Brain microvascular endothelial cell (primary cell): ENCODE data around the gene KLLN.
"Not testable (repeated sequence)": the region's sequence is repeated elsewhere in the genome, so short reads cannot be mapped to it uniquely, and the experiment has no call there.

Experiments
- DNase-seq: peaks from one replicate; pipeline ENCODE4 v3.0.0-alpha.2; 2020
- H3K27ac ChIP-seq: fragments of 250-450 bp; sonication (Bioruptor Pico); 2 replicates; pipeline ENCODE4 v1.5.1; 2020; ENCODE audit warnings: mild to moderate bottlenecking, moderate library complexity
- H3K27me3 ChIP-seq: fragments of 250-450 bp; sonication (Bioruptor Pico); replicated peaks from 2 replicates; pipeline ENCODE4 v1.5.1; 2020; ENCODE audit warnings: mild to moderate bottlenecking
- H3K36me3 ChIP-seq: fragments of 250-450 bp; sonication (Bioruptor Pico); replicated peaks from 2 replicates; pipeline ENCODE4 v1.5.1; 2020; ENCODE audit warnings: mild to moderate bottlenecking
- H3K4me3 ChIP-seq: 2 replicates; pipeline ENCODE4 v1.5.1; 2011; ENCODE audit warnings: low read depth, mild to moderate bottlenecking, control low read depth, low read length, moderate library complexity
- in situ Hi-C: cut with HindIII; loops from 2 replicates; pipeline ENCODE4 v1.10.0; 2017; ENCODE audit warnings: low sequenced_read_pairs, low pct_ligation_motif_present
- TF ChIP-seq, protein P1 (sequence below): IDR thresholded peaks from 2 replicates; pipeline ENCODE4 v1.5.1; 2011; ENCODE audit warnings: low read depth, mild to moderate bottlenecking, moderate library complexity, low read length, control low read depth, inconsistent platforms; ENCODE audit errors: missing control alignments

The KLLN gene

DNA sequence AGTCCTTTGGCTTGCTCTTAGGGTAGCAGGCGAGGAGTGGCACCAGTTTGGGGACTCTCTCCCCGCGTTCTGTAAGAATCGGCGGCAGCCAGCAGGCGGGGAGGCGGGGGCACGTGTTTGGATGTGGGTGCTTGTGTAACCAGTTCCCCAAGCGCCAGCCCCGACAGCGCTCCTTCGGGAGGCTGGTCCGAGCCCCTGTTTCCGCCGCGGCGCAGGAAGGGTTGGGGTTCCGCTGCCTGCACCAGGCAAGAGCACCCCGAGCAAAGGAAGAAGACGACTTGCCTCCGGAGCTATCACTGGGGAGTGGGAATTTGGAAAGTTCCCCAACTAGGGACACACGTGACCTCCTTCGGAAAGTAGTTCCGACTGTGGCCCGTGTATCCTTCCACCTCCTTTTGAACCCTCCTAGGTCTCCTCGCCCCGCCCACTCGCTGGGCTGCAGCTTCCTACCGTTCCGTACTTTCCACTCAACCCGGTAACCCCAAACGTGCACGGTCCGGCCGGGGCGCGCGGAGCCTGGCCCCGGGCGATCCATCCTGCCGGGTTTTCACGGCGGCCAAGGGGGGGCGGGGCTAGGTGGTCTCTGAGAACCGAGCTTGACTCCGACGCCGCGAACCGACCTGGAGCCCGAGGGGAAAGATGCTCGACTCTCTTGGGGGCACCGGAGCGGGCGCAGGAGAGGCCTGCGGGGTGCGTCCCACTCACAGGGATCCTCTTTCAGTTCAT, 1.2 kb downstream of the KLLN start:
- H3K27me3 ChIP-seq: no peaks in the 10 kb centered on the region
- in situ Hi-C loops: loop anchor here (25.0 kb wide), 2 partner anchors 525 to 700 kb away; no protein-coding TSS in a partner anchor
- peaks cover 2% of the 10 kb centered on the region for H3K36me3 ChIP-seq
- peak overlapping the region; percentile 89 for H3K4me3 ChIP-seq
- TF ChIP-seq, protein P1, sequence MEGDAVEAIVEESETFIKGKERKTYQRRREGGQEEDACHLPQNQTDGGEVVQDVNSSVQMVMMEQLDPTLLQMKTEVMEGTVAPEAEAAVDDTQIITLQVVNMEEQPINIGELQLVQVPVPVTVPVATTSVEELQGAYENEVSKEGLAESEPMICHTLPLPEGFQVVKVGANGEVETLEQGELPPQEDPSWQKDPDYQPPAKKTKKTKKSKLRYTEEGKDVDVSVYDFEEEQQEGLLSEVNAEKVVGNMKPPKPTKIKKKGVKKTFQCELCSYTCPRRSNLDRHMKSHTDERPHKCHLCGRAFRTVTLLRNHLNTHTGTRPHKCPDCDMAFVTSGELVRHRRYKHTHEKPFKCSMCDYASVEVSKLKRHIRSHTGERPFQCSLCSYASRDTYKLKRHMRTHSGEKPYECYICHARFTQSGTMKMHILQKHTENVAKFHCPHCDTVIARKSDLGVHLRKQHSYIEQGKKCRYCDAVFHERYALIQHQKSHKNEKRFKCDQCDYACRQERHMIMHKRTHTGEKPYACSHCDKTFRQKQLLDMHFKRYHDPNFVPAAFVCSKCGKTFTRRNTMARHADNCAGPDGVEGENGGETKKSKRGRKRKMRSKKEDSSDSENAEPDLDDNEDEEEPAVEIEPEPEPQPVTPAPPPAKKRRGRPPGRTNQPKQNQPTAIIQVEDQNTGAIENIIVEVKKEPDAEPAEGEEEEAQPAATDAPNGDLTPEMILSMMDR: no peak
- DNase-seq: peak; percentile 92
- H3K27ac ChIP-seq: peak overlapping the region; percentile 95

DNA sequence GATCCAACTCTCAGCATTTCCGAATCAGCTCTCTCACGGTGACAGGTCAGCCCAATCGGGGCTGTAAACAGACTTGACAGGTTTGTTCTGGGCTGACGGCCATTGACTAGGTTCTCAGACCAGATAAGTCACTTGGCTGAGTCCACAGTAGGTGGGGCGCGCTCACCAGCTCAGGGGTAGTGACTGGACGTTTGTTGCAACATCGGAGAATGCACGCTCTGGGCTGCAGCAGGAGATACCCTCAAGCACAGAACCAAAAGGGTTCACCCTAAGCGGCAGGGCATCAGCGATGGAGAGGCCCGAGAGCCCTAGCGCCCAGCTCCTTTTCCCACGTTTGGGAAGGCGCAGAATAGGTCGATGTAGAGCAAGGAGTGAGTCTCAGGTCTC, 1.8 kb downstream of the KLLN start:
- TF ChIP-seq, protein P1: peak; percentile 52
- H3K27me3 ChIP-seq: no peaks in the 10 kb centered on the region
- peak; percentile 67 for DNase-seq
- peak overlapping the region; percentile 89 for H3K4me3 ChIP-seq
- H3K36me3 ChIP-seq: peaks cover 2% of the 10 kb centered on the region
- in situ Hi-C loops: loop anchor here (25.0 kb wide), 2 partner anchors 526 to 701 kb away; no protein-coding TSS in a partner anchor
- H3K27ac ChIP-seq: peak overlapping the region; percentile 95

DNA sequence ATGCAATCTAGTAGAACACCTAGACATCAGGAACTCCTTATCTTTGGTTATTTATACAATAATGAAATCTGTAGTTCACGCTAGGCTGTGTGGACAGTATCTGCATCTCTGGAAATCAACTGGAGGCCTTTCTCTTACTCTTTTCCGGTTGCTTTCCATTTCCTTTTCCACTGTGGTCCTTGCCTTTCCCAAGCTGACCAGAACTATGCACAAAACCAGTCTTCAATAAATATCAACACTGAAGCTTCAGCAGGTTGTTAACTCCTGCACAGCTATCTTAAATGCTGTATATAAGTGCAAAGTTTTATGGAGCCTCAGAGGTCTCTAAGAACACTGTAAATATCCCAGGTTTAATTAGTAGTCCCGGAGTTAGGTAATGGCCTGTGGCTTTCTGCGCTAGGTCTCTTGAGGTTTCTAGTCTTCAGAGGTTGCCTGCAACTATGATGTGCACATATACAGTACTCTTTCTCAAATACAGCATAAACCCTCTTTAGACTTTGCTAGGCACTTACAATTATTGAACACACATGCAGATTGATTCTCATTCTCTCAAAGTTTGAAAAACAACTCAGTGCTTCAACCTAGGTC, 2.4 kb downstream of the KLLN start:
- Histone ChIP-seq H3K4me3 (no peak overlapping the region), H3K27ac (no peak overlapping the region), H3K36me3 (peaks cover 2% of the 10 kb centered on the region), H3K27me3 (no peaks in the 10 kb centered on the region)
- in situ Hi-C loops: loop anchor here (25.0 kb wide), 2 partner anchors 526 to 701 kb away; no protein-coding TSS in a partner anchor
- TF ChIP-seq, protein P1: no peak
- DNase-seq: no peak

DNA sequence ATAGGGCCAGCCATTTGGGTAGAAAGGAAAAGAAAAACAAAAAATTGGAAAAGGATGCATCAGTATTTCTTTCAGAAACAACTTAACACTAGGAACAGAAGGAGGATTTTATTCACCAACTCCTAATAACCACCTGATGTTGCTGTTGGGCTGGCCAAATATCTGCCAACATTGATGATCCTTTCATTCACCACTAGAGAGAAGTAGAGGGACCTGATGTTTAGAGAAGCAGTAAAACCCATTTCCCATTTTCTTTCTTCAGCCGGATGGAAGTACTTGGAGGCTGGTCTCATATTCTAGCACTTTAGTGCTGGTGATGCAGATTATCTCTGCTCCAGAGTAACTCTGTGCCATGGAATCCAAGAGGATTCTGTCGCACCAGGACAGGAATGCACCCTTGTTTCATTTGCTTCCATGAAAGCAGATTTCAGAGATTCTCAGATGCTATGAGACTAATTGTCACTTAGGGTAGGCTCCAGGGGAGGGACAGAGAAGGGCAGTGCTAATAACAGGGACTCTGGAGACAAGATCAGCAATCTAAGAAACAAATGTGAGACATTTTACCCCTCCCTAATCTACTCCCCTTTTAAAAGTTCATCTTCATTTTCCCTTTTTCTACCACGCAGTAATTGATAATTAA, 3.1 kb downstream of the KLLN start:
- in situ Hi-C loops: loop anchor here (25.0 kb wide), 2 partner anchors 527 to 702 kb away; no protein-coding TSS in a partner anchor
- TF ChIP-seq, protein P1: peak; percentile 62
- Histone ChIP-seq H3K4me3 (no peak overlapping the region), H3K27me3 (no peaks in the 10 kb centered on the region), H3K36me3 (peaks cover 2% of the 10 kb centered on the region), H3K27ac (no peak overlapping the region)
- peak; percentile 70 for DNase-seq

DNA sequence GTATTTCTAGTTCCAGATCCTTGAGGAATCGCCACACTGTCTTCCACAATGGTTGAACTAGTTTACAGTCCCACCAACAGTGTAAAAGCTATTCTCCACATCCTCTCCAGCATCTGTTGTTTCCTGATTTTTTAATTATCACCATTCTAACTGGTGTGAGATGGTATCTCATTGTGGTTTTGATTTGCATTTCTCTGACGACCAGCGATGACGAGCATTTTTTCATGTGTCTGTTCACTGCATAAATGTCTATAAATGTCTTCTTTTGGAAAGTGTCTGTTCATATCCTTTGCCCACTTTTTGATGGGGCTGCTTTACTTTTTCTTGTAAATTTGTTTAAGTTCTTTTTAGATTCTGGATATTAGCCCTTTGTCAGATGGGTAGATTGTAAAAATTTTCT, 7.7 kb downstream of the KLLN start:
- not testable (repeated sequence) for DNase-seq, H3K27me3 ChIP-seq, H3K4me3 ChIP-seq, H3K36me3 ChIP-seq, H3K27ac ChIP-seq
- in situ Hi-C loops: loop anchor here (25.0 kb wide), 2 partner anchors 532 to 707 kb away; no protein-coding TSS in a partner anchor

DNA sequence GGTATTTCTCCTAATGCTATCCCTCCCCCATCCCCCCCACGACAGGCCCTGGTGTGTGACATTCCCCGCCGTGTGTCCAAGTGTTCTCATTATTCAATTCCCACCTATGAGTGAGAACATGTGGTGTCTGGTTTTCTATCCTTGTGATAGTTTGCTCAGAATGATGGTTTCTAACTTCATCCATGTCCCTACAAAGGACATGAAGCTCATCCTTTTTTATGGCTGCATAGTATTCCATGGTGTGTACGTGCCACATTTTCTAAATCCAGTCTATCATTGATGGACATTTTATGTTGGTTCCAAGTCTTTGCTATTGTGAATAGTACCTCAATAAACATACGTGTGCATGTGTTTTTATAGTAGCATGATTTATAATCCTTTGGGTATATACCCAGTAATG, 8.1 kb downstream of the KLLN start:
- in situ Hi-C loops: loop anchor here (25.0 kb wide), 2 partner anchors 532 to 707 kb away; no protein-coding TSS in a partner anchor
- H3K27me3 ChIP-seq: not testable (repeated sequence)

More for the DNA sequence above, 8.1 kb downstream of the KLLN start:
- not testable (repeated sequence) for H3K36me3 ChIP-seq, DNase-seq, H3K4me3 ChIP-seq, H3K27ac ChIP-seq
